ENCODE results near the gene RXRA.

RXRA gene

DNA sequence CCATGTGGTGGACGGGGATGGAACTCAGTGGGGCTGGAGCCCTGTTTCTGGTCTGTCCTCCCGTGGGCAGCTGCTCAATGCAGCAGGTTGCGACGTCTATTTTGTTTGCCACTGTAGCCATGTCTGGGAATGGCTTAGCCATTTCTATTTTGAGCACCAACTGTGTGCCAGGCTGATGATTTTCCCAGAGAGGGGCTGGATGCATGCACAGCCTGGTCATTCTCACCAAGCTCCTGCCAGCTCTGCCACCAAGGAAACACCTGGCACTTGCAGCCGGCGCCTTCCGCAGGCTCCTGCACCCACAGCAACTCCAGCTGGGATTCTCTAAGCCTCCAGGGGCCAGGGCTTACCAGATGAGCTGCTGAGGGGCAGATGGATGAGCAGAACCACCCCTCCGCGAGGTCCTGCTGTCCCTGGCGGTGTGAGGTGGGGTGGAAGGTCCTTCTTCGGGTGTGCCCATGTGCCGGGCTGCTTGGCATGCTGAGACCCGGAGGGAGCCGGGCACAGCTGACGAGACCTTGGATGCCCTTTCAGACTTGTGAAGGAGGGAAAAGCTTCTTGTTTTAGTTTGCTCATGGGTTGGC lies 151.2 kb downstream of the RXRA start:
- no peak for DNase-seq

DNA sequence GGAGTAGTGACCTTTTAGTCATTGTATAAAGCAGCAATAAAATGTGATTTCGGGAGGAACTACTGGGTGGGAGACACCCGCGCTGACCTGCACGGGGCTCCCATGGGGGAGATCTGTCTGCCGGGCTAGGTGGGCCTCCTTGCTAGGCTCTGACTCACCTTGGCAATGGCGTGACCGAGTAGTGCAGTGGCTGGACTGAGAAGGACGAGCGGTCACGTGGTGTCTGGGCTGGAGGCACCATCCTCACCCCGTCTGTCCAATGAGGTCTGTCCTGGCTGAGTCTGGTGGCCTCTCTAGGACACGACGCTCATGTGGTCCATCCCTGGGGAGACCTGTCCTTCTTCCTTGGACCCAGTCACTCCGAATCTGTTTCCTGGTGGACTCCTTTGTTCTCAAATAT lies 151.7 kb downstream of the RXRA start:
- no peak for DNase-seq

DNA sequence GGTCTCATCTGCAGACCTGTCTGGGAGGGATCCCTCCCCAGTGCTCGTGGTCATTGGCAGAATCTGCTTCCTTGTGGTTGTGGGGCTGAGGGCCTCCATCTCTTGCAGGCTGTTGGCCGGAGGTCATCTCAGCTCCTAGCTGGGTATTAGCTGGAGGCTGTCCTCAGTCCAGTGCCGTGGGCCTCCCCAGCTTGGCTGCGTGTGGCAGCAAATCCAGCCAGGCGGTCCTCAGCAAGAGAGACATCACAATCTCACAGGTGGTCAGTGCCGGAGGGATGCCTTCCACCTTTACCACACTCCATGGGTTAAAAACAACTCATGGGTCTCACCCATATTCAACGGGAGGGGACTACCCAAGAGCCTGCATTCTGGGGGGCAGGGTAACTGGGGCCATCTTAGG lies 155.5 kb downstream of the RXRA start:
- DNase-seq, result no peak

DNA sequence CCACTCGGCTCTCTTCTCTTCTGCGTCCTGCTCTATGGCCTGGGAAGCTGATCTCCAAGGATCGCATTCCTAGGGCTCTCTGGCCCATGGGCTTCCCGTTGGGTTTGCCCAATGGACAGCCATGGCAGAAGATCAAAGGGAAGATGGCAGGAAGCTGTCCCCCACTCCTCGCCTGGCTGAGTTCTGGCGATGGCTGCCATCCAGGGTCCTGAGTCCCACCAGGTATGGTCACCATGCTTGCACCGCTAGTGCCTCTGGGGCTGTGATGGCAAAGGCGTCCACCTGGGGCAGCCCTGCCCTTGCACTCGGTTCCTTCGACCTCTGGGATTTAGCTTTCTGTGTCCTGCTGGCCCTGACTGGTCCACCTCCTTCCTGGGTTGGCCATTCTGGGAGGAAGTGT lies 156.0 kb downstream of the RXRA start:
- DNase-seq, result no peak

DNA sequence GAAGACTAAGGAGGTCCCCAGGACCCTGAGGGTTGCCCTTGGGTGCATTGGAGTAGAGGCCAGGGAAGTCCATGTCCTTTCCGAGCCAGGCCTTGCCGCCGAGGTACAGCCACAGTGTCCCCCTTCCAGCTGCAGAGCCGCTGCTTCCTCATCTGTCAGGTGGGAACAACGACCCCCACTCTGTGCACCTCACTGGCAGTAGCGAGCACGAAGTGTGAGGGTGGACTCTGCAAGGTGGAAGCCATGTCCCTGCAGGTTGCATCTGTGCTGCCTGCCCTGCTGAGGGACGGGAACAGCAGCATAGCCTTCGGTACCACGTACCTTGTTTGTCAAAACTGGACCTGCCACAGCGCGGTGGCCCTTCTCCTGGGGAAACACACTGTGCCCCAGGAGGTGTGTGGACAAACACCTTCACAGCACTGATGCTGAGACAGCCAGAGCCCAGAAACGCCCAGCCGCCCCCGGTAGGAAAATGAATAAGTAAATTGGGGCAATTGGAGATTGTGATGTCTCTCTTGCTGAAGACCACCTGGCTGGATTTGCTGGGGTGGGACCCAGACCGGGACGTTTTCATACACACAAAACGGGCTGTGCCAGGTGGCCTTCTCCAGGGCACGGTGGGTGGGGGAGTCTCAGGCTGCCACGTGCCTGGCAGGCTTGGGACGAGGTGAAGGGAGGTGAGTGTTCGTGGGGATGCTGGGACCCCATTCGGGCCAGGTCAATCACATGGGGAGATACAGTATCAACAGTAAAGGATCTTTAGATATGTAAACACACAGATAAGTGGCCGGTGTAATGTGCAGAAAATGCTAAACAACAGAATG lies 157.3 kb downstream of the RXRA start:
- DNase-seq, result no peak

DNA sequence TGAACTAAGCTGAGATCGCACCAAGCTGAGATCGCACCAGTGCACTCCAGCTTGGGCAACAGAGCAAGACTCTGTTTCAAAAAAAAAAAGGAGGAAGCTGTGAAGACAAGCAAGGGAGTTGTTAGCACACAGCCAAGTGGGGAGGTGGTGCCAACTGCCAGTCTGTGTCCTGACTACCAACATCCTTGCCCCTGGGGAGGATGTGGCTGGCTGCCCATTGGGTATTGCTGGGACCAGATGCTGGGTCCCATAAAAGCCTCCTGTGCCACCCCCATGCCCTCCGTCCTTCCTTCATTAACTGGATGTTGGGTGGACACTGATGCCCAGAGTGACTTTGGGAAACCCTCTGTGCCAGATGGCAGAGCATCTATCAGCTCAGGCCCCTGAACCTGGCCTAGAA lies 158.2 kb downstream of the RXRA start:
- no peak for DNase-seq

DNA sequence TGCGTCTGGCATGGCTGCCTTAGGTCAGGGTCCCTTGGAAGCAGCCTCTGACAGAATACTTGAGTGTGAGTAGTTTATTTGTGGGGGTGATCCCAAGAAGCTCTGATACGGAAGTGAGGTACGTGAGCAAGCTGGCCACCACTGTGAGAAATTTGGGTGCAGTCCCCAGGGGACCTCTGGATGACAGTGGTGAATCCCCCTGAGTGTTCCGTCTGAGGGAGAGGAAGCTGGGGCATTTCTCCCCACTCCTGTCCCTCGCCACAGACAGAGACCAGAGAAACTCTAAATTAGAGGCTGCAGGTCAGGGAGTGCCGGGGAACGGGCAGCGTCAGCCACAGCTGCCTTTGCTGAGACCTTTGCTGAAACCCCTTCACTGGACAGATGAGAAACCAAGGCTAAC lies 159.4 kb downstream of the RXRA start:
- DNase-seq, result no peak

DNA sequence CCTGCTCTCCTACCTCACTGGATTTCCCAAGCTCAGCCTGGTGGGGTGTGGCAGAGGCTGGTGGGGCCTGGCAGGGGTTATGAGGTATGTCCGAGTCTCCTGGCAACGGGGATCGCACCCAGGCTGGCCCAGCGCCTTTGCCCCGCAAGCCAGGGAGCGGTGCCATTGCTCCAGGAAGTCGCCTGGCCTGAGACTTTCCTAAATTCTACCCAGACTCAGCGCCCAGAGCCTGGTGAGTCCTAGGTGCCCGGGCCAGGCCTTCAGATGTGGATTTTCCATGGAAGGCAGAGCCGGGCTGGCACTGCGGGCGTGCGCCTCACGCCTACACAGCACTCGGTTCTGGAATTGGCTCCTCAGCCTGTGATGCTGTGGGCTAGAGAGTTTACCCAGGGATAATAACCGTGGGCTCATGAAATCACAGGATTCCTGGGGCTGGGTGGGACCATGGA lies 159.9 kb downstream of the RXRA start:
- DNase-seq, result no peak

DNA sequence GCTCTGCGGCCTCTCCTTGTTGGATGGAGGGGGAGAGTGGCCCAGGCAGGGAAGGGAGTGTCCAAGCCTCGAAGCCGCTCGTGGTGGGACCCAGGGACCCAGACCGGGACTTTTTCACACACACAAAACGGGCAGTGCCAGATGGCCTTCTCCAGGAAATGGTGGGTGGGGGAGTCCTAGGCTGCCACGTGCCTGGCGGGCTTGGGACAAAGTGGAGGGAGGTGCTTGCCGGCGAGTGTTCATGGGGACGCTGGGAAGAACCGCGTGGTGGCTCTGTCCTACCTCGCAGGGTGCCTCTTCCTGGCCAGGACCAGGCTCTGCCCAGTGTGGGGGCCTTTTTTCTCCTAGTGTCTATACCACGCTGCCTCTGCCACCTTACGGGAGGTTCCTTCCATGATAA lies 160.3 kb downstream of the RXRA start:
- DNase-seq, result no peak

Data from T-helper 9 cell (primary cell).